GM18520 (cell line): ENCODE measurements around the gene XAGE1A.
"Not testable (repeated sequence)": the region's sequence is repeated elsewhere in the genome, so short reads cannot be mapped to it uniquely, and the experiment has no call there.

Source experiments
- ATAC-seq: cut with Tn5 transposase; IDR thresholded peaks from one replicate; pipeline ENCODE4 v1.9.1; 2021; ENCODE audit not compliant: unreplicated experiment

XAGE1A gene

GRCh38 chrX:52495545-52496418, at the start of gene XAGE1A:
TSS of gene XAGE1A (plus strand) at chrX:52495808. CDS start at chrX:52497362, 1,554 bp downstream.
- ATAC-seq, result not testable (repeated sequence)

- not testable (repeated sequence) for ATAC-seq
These were observed 43.6 kb upstream of the XAGE1A start for GRCh38 chrX:52452031-52452430.

GRCh38 chrX:52471301-52471700, 24.3 kb upstream of the XAGE1A start:
- not testable (repeated sequence) for ATAC-seq

GRCh38 chrX:52496419-52496772, 788 bp downstream of the XAGE1A start:
- ATAC-seq, result not testable (repeated sequence)

GRCh38 chrX:52501362-52501761, 5.8 kb downstream of the XAGE1A start:
- ATAC-seq, result not testable (repeated sequence)

GRCh38 chrX:52504551-52504950, 8.9 kb downstream of the XAGE1A start:
- ATAC-seq, result no peak

- ATAC-seq, result no peak
These were observed 11.7 kb downstream of the XAGE1A start for GRCh38 chrX:52507331-52507730.

- ATAC-seq, result no peak
These were observed 14.3 kb downstream of the XAGE1A start for GRCh38 chrX:52509916-52510315.

GRCh38 chrX:52511126-52511525, 15.5 kb downstream of the XAGE1A start:
- ATAC-seq, result not testable (repeated sequence)

GRCh38 chrX:52516110-52516986, 20.7 kb downstream of the XAGE1A start:
- ATAC-seq, result not testable (repeated sequence)

GRCh38 chrX:52516987-52517325, 21.3 kb downstream of the XAGE1A start, which contains the start of gene XAGE1B:
TSS of gene XAGE1B (minus strand) at chrX:52517063. CDS start at chrX:52515527, 1,536 bp downstream.
- ATAC-seq, result not testable (repeated sequence)

GRCh38 chrX:52541051-52541450, 45.4 kb downstream of the XAGE1A start:
- ATAC-seq, result not testable (repeated sequence)

- no peak for ATAC-seq
These were observed 46.7 kb downstream of the XAGE1A start for GRCh38 chrX:52542311-52542710.

- no peak for ATAC-seq
These were observed 48.7 kb downstream of the XAGE1A start for GRCh38 chrX:52544147-52544840.

GRCh38 chrX:52548769-52549168, 53.2 kb downstream of the XAGE1A start:
- ATAC-seq, result not testable (repeated sequence)
